Activated naive CD8-positive, alpha-beta T cell treated with anti-CD3 and anti-CD28 coated beads for 36 hours (primary cell): ENCODE data around the gene VRK1. TPM values are rescaled to one million over a fixed set of nuclear protein-coding genes. Genes with fewer than 3 reads are reported as not detected.

Experiments
- DNase-seq: peaks from one replicate; pipeline ENCODE4 v3.0.0; 2021
- H3K27ac Mint-ChIP-seq: one replicate; pipeline ENCODE4 v1.8.0; 2022; ENCODE audit warnings: mild to moderate bottlenecking, moderate library complexity, mixed read lengths
- H3K27me3 Mint-ChIP-seq: one replicate; pipeline ENCODE4 v1.8.0; 2022; ENCODE audit warnings: mild to moderate bottlenecking, mixed read lengths
- H3K36me3 Mint-ChIP-seq: one replicate; pipeline ENCODE4 v1.8.0; 2021; ENCODE audit warnings: mild to moderate bottlenecking, mixed read lengths
- H3K4me1 Mint-ChIP-seq: one replicate; pipeline ENCODE4 v1.8.0; 2021; ENCODE audit warnings: mixed read lengths
- H3K4me3 Mint-ChIP-seq: one replicate; pipeline ENCODE4 v1.8.0; 2022; ENCODE audit warnings: mild to moderate bottlenecking, moderate library complexity, mixed read lengths
- H3K9me3 Mint-ChIP-seq: one replicate; pipeline ENCODE4 v1.8.0; 2022; ENCODE audit warnings: mixed read lengths
- total RNA-seq, 2 experiments: library from RNA; stranded (reverse); gene quantifications; one replicate each; pipeline ENCODE4 v1.2.3, GENCODE V29; 2021

VRK1 gene
- total RNA-seq, 2 experiments from 2014 or later: 85.7 to 96.8 TPM

DNA sequence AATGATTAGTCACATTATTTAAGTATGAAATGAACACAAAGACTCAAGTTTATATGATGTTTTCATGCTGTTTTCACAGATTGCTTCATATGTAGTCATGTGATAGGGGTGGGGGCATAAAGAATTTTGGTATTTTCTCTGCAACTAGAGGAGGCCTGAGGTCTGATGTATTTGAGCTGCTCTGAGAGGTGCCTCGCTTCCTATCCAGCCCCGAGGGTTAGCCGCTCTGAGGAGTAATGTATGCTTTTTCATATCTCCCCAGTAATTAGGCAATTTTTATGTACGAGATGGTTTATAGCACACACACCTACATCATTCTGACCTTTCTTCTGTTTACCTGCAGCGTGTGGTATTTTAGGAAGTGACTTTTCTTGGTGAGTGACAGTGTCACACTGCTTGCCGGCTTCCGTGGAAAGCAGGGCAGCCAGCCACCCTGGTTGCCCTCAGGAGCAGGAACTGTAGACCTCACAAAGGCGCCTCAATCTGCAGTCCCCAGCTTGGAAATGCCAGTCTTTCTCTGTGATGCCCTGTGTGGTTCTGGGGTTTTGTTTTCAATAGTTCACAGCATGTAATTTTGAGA is 106.4 kb downstream of the VRK1 start:
- no peak overlapping the region for H3K27ac Mint-ChIP-seq
- peaks cover 4% of the 10 kb centered on the region for H3K4me1 Mint-ChIP-seq
- no peak overlapping the region for H3K4me3 Mint-ChIP-seq
- peaks cover 20% of the 10 kb centered on the region for H3K36me3 Mint-ChIP-seq
- no peak for DNase-seq
- H3K27me3 Mint-ChIP-seq: no peaks in the 10 kb centered on the region
- peaks cover 2% of the 10 kb centered on the region for H3K9me3 Mint-ChIP-seq

DNA sequence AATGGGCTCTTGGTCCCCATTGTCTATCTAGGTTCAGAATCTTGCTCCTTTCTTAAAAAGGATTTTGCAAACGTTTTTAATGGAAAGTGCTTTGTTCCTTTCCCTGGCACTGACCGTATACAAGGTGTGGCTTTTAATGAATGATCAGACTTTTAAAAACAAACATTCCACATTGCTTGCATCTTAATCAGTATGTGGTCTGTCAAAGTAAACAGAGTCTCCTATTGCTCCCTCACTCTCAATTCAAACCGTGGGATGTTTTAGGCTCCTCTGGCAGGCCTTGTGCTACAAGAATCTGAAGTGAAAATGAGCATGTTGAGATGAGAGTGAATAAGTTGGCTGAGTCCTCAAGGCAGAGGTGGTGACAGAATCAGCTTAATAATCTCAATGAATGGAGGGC is 107.0 kb downstream of the VRK1 start:
- H3K4me3 Mint-ChIP-seq: no peak overlapping the region
- DNase-seq: no peak
- H3K27ac Mint-ChIP-seq: no peak overlapping the region
- H3K9me3 Mint-ChIP-seq: peaks cover 5% of the 10 kb centered on the region
- no peaks in the 10 kb centered on the region for H3K27me3 Mint-ChIP-seq
- peaks cover 4% of the 10 kb centered on the region for H3K4me1 Mint-ChIP-seq
- H3K36me3 Mint-ChIP-seq: peaks cover 23% of the 10 kb centered on the region

DNA sequence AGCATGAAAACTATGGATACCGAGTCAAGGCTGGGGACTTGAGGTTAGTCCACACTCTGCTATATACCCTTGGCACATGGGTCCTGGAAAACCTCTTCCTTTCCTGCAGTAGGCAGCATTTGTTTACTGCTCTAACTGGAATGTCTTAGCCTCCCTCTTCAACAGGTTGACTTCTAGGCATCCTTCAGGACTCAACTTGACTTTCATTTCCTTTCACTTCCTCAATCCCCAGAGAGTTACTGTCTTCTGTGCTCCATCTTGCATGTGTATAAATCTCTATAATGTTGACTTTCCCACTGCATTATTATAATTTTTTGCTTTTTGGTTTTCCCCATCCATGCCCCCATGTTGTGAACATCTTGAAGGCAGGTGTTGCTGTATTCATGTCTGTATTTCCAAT is 107.9 kb downstream of the VRK1 start:
- Mint-ChIP-seq H3K27ac (no peak overlapping the region), H3K4me3 (no peak overlapping the region), H3K4me1 (peaks cover 4% of the 10 kb centered on the region), H3K27me3 (no peaks in the 10 kb centered on the region), H3K9me3 (peaks cover 14% of the 10 kb centered on the region), H3K36me3 (peaks cover 32% of the 10 kb centered on the region)
- no peak for DNase-seq

DNA sequence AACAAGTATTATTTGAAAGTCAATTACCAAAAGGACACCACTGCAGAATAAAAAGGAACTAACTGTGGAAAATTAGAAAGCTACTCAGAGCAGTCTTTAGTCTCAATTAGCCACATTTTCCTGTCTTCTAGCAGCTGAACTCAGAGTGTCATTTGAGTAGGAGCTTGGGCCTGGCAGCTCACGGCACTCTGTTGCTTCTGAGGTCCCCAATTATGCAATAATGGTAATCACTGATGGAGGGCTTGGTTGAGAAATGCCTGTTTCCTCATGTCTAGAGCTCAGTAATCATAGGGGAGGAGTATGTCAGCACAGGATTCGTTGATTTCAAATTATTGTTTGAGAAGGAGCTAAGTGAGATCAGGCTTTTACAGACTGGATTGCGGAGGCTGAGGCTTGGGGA is 108.6 kb downstream of the VRK1 start:
- H3K27ac Mint-ChIP-seq: no peak overlapping the region
- peaks cover 4% of the 10 kb centered on the region for H3K4me1 Mint-ChIP-seq

DNA sequence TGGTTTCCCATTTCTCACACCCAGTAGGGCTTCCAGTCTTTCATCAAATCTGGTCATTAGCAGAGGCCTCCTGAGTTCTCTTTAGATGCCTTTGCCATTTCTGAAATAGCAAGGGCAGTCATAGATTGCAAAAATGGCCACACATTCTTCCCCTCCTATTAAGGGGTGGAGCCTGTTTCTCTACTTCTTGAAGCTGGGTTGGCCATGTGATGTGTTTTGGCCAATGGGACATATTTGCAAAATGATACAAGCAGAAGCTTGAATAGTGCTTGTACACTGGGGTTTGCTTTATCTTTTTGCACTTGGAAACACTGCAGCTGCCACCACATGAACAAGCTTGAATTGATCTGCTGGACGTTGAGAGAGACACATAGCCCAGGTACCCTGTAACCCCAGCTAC is 109.3 kb downstream of the VRK1 start:
- no peak for DNase-seq
- Mint-ChIP-seq H3K27me3 (no peaks in the 10 kb centered on the region), H3K4me1 (peaks cover 5% of the 10 kb centered on the region), H3K27ac (no peak overlapping the region), H3K9me3 (peaks cover 16% of the 10 kb centered on the region), H3K36me3 (peaks cover 36% of the 10 kb centered on the region), H3K4me3 (no peak overlapping the region)

More for the DNA sequence above, 108.6 kb downstream of the VRK1 start:
- Mint-ChIP-seq H3K9me3 (peaks cover 16% of the 10 kb centered on the region), H3K36me3 (peaks cover 36% of the 10 kb centered on the region), H3K27me3 (no peaks in the 10 kb centered on the region), H3K4me3 (no peak overlapping the region)
- no peak for DNase-seq

DNA sequence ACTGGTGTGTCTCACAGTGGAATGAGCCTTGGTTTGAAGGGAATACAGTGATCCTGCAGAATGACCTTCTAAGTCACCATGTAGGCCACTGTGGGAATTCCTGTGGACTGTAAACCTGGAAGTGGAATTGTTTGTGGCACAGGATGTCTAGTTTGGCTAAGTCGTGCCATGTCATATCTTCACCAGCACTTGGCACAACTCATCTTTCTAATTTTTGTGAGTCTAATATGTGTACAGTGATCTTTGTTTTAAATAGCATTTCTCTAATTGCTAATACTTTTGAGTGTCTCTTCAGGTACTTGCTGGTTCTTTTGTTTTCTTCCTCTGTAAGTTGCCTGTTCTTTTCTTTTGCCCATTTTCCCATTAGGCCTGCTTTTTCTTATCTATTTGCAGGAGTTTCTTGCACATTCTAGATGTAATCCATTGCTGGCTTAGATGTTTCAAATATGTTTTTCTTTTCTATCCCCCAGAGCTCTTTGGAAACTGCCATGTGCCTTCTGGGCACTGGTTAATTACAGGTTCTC is 112.7 kb downstream of the VRK1 start:
- Mint-ChIP-seq H3K4me1 (peaks cover 15% of the 10 kb centered on the region), H3K36me3 (peaks cover 30% of the 10 kb centered on the region), H3K27me3 (no peaks in the 10 kb centered on the region), H3K27ac (no peak overlapping the region), H3K4me3 (no peak overlapping the region), H3K9me3 (peaks cover 16% of the 10 kb centered on the region)
- no peak for DNase-seq

DNA sequence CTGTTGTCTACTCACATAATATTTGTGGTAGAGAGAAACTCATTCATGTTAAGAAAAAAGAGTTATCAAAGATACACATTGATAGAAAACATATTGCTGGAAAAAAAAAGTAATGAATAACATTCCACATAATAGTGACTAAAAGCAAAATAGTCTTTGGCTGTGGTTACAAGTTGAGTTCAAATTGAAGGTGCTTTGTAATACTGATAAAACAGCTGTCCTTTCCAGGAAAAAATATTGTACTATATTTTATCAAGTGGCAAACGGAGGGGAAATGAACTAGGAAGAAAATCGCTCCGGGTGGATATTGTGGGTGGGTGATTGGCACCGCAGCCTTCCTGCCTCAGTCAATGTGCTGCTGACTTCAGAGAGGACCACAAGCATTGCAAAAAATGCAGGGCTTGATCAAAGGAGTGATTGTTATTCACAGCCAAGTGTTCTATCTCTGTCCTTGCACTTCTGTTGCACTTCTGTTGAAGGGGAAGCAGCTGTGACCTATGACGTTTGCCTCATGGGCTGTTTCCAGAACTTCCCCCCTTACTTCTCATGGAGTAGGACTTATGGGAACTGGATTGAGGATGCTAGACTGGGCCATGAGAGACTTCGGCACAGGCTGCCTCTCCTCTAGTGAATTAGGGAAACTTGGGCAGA is 114.4 kb downstream of the VRK1 start:
- Mint-ChIP-seq H3K4me3 (no peak overlapping the region), H3K27ac (no peak overlapping the region), H3K27me3 (no peaks in the 10 kb centered on the region), H3K9me3 (peaks cover 20% of the 10 kb centered on the region), H3K36me3 (peaks cover 28% of the 10 kb centered on the region), H3K4me1 (peaks cover 15% of the 10 kb centered on the region)
- DNase-seq: no peak

DNA sequence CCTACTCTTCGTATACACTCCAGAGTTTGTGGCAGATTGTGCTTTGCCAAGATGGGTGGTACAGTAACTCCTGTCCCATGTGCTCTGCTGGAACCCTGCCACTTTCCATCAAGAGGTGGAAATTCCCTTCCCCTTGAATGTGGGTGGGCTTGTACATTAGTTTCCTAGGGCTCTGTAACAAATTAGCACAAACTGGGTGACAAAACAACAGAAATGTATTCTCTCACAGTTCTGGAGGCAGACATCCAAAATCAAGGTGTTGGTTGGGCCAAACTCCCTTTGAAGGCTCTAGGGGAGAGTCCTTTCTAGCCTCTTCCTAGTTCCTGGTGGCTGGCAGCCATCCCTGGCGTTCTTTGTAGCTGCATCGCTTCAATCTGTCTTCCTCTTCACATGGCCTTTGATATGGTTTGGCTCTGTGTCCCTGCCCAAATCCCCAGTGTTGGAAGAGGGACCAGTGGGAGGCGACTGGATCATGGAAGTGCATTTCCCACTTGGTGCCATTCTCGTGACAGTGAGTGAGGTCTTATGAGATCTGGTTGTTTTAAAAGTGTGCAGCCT is 117.5 kb downstream of the VRK1 start:
- H3K9me3 Mint-ChIP-seq: peaks cover 10% of the 10 kb centered on the region
- H3K36me3 Mint-ChIP-seq: peaks cover 14% of the 10 kb centered on the region
- no peak overlapping the region for H3K27ac Mint-ChIP-seq
- no peak overlapping the region for H3K4me3 Mint-ChIP-seq
- no peaks in the 10 kb centered on the region for H3K27me3 Mint-ChIP-seq
- no peak for DNase-seq
- H3K4me1 Mint-ChIP-seq: peaks cover 15% of the 10 kb centered on the region

DNA sequence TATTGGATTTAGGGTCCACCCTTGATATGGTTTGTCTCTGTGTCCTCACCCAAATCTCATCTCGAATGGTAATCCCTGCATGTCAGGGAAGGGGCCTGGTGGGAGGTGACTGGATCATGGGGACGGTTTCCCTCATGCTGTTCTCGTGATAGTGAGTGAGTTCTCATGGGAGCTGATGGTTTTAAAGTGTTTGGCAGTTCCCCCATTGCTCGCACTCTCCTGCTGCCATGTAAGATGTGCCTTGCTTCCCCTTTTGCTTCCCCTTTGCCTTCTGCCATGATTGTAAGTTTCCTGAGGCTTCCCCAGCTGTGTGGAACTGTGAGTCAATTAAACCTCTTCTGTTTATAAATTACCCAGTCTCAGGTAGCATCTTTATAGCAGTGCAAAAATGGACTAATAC is 118.3 kb downstream of the VRK1 start:
- no peak overlapping the region for H3K27ac Mint-ChIP-seq
- no peaks in the 10 kb centered on the region for H3K27me3 Mint-ChIP-seq
- peaks cover 6% of the 10 kb centered on the region for H3K36me3 Mint-ChIP-seq
- H3K4me1 Mint-ChIP-seq: peaks cover 15% of the 10 kb centered on the region
- no peak for DNase-seq
- no peak overlapping the region for H3K4me3 Mint-ChIP-seq
- H3K9me3 Mint-ChIP-seq: peaks cover 4% of the 10 kb centered on the region

DNA sequence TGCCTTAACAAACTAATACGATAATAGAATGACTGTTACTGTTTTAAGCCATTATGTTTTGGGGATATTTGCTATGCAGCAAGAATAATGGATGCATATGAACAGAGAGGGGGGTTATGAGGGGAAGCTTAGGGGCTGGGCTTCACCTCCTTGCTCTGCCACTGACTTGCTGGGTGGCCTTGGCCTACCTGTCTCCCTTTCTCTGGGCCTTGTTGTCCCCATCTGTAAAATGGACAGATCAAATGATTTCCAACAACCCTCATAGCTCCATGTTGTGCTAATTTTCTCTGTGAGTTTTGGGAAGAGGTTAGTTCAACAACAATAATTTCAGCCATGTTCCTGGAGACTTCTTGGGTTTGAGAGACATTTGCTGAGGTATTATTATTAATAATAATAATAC is 119.6 kb downstream of the VRK1 start:
- H3K36me3 Mint-ChIP-seq: peaks cover 10% of the 10 kb centered on the region
- H3K27me3 Mint-ChIP-seq: no peaks in the 10 kb centered on the region
- no peak overlapping the region for H3K27ac Mint-ChIP-seq
- H3K9me3 Mint-ChIP-seq: peaks cover 4% of the 10 kb centered on the region
- H3K4me1 Mint-ChIP-seq: peaks cover 7% of the 10 kb centered on the region
- H3K4me3 Mint-ChIP-seq: no peak overlapping the region
- DNase-seq: no peak

DNA sequence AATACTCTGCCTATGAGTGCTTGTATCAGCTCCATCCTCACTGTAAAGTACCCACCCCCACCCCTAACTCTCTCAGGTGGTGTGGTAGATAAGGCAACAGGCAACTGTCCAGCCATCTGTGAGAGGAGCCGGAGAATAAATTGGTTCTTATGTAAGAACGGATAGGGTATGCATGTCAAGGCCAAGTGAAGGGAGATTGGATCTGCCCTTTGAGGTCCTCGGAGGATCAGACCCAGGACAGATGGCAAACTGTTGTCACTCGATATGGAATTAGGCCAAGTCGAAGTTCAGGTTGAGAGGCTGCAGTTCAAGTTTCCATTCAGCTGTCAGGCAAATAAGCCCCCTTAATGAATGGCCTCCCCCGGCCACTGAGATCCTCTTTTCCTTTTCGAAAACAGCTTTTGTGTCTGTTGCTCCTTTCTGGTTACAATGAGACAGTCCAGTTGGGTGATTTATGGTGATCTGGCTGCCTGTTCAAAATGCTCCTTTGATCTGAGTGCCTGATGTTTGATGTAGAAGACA is 120.3 kb downstream of the VRK1 start:
- Mint-ChIP-seq H3K36me3 (peaks cover 10% of the 10 kb centered on the region), H3K4me1 (peaks cover 3% of the 10 kb centered on the region), H3K27ac (no peak overlapping the region), H3K27me3 (no peaks in the 10 kb centered on the region), H3K9me3 (peaks cover 4% of the 10 kb centered on the region), H3K4me3 (no peak overlapping the region)
- no peak for DNase-seq

DNA sequence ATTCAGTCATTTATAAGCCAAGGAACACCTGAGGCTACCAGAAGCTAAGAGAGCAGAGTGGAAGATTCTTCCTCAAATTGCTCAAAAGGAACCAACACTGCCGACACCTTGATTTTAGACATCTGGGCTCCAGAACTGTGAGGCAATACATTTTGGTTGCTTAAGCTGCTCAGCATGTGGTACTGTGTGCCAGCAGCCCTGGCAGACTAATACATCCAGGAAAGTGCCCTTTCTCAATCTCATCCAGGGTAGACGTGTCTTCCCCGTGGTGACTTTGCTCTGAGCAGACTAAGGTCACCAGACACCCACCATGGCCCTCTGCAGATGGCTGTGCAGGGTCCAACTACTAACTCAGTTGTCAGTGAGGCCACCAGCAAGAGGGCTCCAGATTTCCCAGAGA is 122.8 kb downstream of the VRK1 start:
- Mint-ChIP-seq H3K9me3 (peaks cover 4% of the 10 kb centered on the region), H3K36me3 (peaks cover 10% of the 10 kb centered on the region), H3K4me3 (no peak overlapping the region), H3K27ac (no peak overlapping the region), H3K27me3 (no peaks in the 10 kb centered on the region), H3K4me1 (no peaks in the 10 kb centered on the region)
- no peak for DNase-seq

DNA sequence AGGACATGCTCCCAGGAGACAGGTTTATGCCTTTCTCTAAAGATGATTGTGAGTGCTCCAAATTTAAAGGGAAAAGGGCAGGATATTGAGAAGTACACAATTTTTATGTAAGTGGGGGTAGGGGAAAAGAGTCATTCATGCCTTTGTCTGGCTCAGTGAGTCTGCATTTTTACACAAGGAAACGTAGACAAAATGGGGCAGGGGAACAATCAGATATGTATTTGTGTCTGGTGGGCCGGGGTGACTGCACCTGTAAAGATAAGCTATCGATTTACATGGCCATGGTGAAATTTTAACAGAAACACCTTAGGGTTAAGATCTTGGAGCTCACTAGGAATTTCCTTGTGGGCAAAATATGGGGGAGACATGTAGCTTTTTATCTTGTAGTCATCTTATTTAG is 123.6 kb downstream of the VRK1 start:
- H3K4me3 Mint-ChIP-seq: no peak overlapping the region
- peaks cover 4% of the 10 kb centered on the region for H3K36me3 Mint-ChIP-seq
- no peak for DNase-seq
- H3K27me3 Mint-ChIP-seq: no peaks in the 10 kb centered on the region
- H3K4me1 Mint-ChIP-seq: no peaks in the 10 kb centered on the region
- H3K27ac Mint-ChIP-seq: no peak overlapping the region
- no peaks in the 10 kb centered on the region for H3K9me3 Mint-ChIP-seq

DNA sequence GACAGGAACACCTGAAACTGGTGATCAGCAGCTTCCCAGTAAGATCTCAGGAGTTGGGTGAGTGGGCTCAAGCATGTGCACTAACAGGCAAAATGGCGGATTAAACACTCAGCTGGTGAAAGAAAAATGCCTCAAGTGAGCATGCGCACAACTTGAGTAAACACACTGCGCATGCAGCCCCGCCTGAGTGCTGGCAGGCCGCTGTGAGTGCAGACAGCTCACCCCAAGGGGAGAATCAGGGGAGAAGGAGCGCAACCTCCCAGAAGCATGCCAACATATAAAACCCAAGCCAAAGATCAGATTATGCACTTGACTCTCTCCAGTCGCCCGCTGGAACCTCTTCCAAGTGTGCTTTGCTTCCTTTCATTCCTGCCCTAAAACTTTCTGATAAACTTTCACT is 125.8 kb downstream of the VRK1 start:
- Mint-ChIP-seq H3K4me1 (no peaks in the 10 kb centered on the region), H3K4me3 (no peak overlapping the region), H3K27me3 (no peaks in the 10 kb centered on the region), H3K36me3 (peaks cover 4% of the 10 kb centered on the region), H3K9me3 (no peaks in the 10 kb centered on the region), H3K27ac (no peak overlapping the region)
- no peak for DNase-seq

DNA sequence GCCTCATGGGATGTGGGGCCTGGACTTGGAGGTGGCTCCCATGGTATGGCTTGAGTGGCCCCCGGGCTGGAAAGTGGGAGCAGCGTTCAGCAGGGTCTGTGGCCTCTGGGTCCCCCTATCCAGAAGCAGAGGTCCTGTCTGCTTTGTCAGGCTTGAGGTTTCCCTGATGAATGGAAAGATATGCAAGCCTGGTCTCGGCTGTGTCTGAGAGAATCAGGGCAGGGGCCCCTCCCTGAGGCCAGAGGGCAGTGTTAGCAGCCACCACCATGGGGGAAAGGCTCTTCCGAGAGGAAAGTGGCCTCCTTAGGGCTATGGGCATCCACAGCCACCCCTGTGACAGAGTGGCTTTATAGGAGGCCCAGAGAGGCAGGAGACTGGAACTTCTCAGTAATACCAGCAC is 128.2 kb downstream of the VRK1 start:
- Mint-ChIP-seq H3K36me3 (peaks cover 4% of the 10 kb centered on the region), H3K4me3 (no peak overlapping the region), H3K27me3 (no peaks in the 10 kb centered on the region), H3K4me1 (no peaks in the 10 kb centered on the region), H3K9me3 (no peaks in the 10 kb centered on the region), H3K27ac (no peak overlapping the region)
- DNase-seq: no peak

DNA sequence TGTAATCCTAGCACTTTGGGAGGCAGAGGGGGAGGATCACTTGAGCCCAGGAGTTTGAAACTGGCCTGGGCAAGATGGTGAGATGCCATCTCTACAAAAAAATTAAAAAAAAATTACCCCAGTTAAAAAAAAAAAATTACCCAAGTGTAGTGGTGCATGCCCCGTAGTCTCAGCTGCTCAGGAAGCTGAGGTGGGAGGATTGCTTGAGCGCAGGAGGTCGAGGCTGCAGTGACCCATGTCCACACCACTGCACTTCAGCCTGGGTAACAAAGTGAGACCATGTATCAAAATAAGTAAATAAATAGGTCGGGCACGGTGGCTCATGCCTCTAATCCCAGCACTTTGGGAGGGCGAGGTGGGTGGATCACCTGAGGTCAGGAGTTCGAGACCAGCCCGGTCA is 128.8 kb downstream of the VRK1 start:
- Mint-ChIP-seq H3K27me3 (no peaks in the 10 kb centered on the region), H3K4me3 (no peak overlapping the region), H3K9me3 (no peaks in the 10 kb centered on the region), H3K27ac (no peak overlapping the region), H3K4me1 (no peaks in the 10 kb centered on the region), H3K36me3 (no peaks in the 10 kb centered on the region)
- DNase-seq: no peak
